H4 (cell line): Measurements from ENCODE around the gene NEURL2. TPM values are rescaled to one million over a fixed set of nuclear protein-coding genes. Genes with fewer than 3 reads are reported as not detected.
"Not testable (repeated sequence)": the region's sequence is repeated elsewhere in the genome, so short reads cannot be mapped to it uniquely, and the experiment has no call there.

ENCODE experiments used
- DNase-seq: peaks from one replicate; pipeline ENCODE4 v3.0.0-alpha.2; 2015; ENCODE audit warnings: low spot score
- total RNA-seq: library from RNA; depleted of rRNA; stranded (reverse); fragments of >200 nt; shearing (Covaris generic); gene quantifications from 2 replicates; pipeline ENCODE4 v1.2.3, GENCODE V29; 2014

Gene NEURL2
- total RNA-seq, 1 experiment from 2014 or later: 0.99 TPM

DNA sequence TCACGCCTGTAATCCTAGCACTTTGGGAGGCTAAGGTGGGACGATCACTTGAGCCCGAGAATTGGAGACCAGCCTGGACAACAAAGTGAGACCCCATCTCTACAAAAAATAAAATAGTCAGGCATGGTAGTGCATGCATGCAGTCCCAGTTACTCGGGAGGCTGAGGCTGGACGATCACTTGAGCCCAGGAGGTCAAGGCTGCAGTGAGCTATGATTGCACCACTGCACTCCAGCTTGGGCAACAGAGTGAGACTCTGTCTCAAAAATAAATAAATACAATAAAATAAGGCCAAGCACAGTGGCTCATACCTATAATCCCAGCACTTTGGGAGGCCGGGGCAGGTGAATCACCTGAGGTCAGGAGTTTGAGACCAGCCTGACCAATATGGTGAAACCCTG is 10.3 kb upstream of the NEURL2 start:
- not testable (repeated sequence) for DNase-seq

DNA sequence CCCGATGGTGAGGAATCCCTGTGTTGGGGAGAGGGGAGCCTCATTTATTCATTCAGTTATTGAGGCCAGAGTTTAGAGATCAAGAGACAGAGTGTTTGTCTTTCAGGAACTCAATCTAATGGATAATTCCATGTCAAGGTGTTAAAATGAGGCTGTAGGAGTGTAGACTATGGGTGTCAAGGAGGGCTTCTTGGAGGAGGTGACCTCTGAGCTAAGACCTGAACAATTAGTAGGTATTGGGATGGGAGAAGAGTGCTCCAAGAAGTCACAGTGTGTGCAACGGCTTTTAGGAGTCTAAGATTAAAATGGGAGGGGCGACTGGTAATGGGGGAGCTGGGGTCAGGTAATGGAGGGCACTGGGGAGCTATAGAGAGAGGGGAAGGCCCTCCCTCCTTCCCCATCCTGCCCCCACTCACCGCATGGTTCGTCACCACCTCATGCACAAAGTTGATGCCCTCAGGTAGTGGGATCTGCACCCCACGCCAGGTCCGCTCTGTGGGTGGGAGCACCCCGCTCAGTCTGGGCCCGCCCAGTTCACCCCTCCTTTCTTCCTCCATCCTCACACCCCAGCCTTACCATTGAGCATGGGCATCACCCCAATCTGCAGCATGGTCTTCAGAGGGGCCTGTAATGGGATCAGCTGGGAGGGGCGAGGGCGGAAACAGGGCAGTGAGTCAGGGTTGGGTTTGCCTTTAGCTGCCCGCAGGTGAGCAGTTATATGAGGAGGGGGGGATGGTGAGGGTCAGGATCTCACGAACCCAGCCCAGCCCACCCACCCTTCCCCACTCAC is 8.2 kb upstream of the NEURL2 start:
- no peak for DNase-seq

DNA sequence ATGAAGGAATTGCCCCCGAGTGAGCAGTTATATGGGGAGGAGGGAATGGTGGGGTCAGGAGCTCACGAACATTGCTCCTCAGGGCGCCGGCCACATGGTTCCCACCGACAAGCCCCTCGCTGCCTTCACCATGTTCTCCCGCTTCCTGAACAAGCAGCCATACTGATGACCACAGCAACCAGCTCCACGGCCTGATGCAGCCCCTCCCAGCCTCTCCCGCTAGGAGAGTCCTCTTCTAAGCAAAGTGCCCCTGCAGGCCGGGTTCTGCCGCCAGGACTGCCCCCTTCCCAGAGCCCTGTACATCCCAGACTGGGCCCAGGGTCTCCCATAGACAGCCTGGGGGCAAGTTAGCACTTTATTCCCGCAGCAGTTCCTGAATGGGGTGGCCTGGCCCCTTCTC is 7.3 kb upstream of the NEURL2 start:
- DNase-seq: no peak

DNA sequence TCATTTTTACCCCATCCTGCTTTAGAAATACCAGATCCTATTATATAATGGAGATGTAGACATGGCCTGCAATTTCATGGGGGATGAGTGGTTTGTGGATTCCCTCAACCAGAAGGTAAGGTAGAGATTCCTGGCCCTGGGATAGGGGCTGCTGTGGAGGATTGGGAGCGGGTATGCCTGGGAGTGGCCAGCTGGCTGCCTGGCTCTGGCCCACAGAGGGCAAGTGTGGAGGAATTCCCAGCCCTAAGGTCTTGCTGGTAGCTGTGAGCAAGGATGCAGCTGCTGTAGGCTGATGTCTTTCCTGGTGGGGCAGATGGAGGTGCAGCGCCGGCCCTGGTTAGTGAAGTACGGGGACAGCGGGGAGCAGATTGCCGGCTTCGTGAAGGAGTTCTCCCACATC is 6.7 kb upstream of the NEURL2 start:
- no peak for DNase-seq

DNA sequence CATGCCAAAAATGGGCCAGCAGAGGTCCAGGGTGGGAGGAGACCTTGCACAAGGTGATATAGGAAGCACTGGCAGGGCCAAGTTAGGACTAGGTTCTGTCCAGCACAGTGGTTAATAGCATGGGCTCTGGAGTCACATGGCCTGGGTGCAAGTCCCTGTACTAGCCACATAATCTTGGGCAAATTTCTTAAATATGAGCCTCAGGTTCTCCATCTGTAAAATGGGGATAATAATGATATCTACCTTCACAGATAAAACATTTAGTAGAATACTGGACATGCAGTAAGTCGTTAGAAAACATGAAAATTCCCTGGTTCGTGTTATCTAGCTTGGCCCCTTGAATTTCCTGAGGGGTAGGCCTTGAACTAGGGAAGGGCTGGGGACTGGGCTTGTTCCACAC is 6.3 kb upstream of the NEURL2 start:
- DNase-seq: no peak

DNA sequence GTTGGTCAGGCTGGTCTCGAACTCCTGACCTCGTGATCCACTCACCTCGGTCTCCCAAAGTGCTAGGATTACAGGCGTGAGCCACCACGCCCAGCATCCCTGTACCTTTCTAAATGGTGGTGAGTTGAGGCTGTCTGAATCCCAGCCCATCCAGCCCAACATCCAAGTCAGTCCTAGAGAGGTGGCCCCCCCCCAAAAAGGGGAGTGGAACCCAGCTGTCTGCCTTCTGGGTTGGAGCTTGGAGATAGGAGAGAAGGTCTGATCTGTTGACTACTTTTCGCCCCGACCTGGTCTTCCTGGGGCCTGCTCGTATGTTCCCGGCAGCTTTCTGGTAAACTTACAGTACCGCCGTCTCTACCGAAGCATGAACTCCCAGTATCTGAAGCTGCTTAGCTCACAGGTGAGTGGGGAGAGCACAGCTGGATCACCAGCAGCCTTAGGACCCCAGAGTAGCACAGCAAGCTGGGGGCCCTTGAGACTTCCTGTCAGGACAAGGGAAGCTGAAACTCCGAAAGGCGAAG is 5.7 kb upstream of the NEURL2 start:
- DNase-seq: no peak

DNA sequence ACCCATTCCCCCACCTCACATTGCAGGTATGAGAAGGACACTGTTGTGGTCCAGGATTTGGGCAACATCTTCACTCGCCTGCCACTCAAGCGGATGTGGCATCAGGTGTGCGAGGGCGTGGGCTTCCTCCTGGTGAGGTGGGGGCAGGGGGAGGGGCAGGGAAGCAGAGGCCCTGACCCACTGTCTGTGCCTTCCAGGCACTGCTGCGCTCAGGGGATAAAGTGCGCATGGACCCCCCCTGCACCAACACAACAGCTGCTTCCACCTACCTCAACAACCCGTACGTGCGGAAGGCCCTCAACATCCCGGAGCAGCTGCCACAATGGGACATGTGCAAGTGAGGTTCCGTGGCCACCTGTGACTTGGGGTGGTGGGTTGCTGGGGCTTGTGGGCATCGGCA is 3.8 kb upstream of the NEURL2 start:
- no peak for DNase-seq

DNA sequence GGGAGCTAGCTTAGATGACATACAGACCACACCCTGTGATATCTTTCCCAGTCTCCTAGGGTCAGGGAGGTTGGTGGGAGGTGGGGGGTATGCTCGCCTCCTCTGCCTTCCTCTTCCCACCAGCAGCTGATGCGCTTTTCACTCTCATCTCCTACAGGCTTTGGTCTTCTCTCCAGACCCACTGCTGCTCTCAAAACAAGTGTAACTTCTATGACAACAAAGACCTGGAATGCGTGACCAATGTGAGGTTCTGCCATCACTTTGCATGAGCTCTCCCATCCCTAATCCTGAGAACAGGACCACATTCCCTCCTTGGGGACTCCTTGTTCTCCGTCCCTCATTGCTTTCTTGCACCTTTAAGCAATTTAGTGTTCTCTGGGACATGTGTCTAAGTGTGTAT is 2.8 kb upstream of the NEURL2 start:
- DNase-seq: no peak

DNA sequence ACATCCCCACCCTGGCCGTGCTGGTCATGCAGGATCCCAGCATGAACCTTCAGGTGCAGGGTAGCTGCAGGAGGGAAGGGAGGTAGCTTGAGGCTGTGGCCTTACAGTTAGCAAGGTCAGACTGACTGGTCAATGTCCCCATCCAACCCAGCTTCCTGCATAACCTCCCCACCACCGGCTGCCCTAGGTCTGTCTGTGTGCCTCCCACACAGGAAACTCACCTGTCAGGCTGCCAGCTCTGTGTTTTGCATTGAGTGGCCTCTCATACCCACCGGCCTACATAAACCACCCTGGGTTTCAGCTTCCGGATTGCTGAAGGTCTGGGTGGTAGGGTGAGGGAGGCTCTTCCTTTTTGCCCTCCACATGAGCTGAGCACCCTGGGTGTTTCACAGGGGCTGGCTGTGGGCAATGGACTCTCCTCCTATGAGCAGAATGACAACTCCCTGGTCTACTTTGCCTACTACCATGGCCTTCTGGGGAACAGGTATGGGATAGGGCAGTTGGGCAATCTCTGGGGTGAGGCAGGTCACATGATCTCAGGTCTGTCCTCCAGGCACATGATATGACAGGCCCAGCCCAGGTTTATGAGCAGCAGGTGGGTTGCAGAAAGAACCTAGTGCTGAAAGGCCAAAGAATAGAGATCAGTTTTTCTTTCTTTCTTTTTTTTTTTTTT is 2.0 kb upstream of the NEURL2 start:
- no peak for DNase-seq

DNA sequence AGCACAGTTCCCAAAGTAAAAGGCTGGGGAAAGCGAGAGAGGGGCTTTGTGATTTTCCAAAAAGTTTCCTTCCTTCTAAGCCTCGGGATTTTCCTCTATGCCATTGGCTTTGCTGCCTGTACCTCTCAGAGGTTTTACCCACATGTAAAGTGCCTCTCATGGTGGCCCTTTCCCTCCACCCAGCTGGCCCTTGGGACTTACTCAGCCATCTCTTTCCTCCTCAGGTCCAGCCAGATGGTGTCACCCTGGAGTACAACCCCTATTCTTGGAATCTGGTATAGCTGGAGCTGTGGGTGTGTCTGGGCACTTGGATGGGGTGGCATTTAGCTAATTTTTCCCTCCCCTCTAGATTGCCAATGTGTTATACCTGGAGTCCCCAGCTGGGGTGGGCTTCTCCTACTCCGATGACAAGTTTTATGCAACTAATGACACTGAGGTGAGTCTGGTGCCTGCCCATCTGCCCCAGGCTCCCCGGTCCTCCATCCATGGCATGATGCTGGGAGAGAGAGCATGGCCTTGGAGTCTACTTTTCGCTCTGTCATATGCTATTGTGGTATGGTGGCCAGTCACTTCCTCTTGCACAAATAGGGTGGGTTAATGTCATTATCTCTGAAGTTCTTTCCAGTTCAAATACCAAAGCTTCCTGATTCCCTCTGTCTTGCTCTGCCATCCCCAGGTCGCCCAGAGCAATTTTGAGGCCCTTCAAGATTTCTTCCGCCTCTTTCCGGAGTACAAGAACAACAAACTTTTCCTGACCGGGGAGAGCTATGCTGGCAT is 1.2 kb upstream of the NEURL2 start:
- no peak for DNase-seq

DNA sequence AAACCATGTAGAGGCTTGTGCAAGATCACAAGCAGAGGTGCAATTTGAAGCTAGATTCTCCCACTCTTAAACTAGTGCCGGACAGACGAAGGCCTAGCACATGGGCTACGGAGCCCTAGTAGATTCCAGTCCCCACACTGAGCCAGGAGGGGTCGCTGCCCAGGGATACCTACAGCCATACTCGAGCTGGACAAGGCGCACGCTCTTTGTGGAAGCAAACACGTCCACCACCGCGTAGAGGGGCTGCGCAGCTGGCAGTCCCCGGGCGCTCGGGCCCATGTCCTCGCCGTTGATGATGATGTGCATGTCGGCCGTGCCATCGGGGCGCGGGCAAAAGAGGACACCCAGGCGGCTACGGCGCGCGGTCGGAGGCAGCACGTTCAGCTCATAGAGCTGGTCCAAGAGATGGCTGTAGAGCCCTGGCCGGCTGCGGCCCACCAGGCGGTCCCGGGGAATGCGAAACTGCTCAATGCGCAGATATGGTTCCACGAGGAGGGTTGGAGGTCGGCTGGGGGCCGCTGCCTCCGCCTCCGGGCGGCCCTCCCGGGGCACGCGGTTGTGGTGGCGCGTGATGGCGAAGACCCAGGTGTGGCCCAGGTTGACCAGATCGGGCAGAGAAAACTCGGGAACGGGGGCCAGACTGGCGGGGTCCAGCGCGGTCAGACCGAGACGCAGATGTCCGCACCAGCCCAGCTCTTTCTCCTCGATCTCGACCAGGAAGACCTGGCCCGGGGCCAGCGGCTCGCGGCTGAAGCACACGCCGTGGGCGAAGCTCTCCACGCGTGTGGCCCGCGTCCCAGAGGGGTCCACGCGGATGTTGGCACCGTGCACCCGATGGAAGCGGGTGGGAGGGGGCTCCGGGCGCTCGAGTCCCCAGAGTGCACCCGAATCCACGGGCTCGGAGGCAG is 677 bp downstream of the NEURL2 start:
- no peak for DNase-seq

DNA sequence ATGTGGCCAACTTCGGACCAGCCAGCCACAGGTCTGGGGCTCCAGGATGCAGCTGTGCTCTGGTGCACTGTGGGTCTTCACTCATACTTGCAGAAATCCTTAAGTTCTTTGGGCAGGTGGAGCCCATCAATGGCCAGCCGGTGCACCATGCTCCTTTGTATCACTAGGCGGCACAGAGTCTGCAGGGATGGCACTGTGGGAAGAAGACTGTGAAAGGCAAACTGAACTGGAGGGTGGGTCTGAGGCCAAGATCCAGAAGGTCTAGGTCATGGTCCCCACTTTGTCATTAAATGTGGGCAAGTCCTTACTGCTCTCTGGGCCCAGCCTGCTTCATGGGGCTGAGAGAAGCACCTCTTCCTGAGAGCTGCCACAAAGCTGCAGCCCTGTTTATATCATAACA is 2.3 kb downstream of the NEURL2 start:
- DNase-seq: no peak

DNA sequence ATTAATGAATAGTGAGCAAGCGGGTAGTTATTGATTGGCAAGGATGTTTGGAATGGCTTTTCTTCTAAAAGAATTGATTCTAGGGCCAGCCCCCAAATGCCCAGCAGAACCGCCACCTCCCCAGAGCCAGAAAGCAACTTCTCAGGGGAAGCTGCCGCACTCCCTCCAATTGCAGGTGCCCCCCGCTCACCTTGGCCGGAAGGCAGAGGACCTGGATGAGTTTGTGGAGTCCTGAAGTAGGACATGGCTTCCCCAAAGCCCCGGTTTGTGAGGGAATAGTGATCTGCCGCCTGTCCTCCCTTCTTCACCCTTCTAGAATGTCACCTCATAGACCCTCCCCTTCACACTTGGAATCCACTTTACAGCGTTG is 3.7 kb downstream of the NEURL2 start, which contains the start of gene SPATA25:
SPATA25 (minus strand) TSS at position 277 of the 370 bp plus-strand sequence; CDS start at position 245, 32 bp downstream.
- DNase-seq: no peak

DNA sequence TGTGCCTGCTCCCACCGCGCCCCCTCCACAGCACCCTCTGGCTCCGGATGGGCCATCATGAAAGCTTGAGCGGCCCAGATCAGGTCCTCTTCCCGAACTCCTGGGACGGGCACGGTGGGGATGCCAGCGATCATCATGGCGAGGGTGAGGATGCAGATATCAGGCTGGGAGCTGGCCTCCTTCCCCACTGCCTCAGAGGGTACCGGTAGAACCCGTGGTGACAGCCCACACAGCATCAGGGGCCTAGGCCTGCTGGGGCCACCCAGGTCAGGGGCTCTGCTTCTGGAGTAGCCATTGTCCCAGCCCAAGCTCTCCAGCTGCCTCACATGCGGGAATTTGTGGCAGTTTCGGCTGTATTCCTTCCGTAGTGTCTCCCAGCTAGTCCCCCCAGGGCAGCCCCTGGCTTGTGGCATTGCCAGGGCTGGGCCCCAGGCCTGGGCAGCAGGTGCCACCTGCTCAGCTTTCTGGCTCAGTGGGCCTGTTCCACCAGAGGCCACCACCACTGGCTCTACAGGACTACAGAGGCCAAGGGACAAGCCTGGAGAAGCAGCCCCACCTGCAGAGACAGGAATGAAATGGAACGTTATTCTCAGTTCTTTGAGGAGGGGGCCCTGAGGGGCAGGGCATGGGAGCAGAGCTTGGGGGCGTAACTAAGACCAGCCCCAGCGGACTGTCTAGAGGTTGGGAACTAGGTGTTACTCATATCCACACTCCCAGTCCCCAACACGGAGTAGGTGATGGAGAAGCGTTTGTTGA is 4.2 kb downstream of the NEURL2 start:
- no peak for DNase-seq

DNA sequence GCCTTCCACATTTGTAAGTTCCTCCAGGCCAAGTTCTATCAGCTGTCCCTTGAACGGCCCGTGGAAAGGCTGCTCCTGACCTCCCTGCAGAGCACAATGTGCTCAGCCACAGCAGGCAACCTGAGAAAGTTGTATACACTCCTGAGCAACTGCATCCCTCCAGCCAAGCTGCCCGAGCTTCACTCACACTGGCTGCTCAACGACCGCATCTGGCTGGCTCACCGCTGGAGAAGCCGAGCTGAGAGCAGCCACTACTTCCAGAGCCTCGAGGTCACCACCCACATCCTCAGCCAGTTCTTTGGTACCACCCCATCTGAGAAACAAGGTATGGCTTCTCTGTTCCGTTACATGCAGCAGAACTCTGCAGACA is 7.9 kb downstream of the NEURL2 start:
- DNase-seq: no peak

DNA sequence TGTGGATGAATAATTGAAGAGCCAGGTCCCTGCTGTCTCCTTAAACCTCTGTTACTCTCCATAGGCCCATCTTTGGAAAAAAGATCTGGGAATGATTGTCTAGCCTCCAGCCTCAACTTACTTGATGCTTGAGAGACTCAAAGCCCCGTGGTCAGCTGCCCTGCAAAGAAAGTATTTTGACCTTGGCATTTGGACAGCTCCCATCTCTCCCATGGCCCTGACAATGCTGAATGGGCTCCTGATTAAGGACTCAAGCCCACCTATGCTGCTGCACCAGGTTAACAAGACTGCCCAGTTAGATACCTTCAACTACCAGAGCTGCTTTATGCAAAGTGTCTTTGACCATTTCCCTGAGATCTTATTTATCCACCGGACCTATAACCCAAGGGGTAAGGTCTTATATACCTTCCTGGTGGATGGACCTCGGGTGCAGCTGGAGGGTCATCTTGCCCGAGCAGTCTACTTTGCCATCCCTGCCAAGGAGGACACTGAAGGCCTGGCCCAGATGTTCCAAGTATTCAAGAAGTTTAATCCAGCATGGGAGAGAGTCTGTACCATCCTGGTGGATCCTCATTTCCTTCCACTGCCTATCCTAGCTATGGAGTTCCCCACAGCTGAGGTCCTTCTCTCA is 8.4 kb downstream of the NEURL2 start:
- no peak for DNase-seq

DNA sequence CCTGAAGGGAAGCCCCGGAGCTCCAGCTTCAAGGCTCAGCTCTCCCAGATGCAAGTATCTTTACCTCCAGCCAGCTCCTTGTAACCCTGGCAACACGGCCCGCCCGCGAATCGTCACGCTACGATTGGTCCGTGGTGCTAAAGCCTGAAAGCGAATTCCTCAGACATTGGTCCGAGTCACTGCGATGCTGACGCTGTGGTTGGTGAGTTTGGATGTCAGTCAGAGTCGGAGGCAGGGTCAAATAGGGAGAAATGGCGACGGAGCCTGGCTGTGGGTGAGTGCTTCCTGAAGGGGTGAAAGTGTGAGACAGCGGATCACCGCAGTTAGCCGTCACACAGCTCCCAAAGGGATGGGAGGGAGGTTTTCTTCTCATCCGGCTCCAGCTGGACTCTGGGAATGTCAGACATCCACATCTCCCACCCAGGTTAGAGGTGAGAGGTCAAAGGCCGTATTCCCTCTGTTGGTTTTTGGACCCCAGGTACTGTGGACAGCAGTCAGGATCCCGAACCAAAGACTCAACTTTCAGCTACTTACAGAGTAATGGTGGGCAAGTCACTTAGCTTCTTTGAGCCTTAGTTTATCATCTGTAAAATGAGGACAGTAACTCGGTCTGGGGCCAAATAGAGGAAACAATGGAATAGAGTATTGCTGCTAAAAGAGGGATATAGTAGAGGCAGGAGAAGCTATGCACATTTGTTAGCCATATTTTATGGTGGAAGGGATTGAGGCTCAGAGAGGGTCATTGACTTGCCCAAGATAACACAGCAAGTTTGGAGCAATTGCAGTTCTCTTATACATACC is 9.8 kb downstream of the NEURL2 start, which contains the start of gene ZSWIM1:
ZSWIM1 (plus strand) TSS at position 240 of the 801 bp plus-strand sequence. CDS start 1,366 bp downstream, outside the sequence.
- DNase-seq: peak; percentile 99

DNA sequence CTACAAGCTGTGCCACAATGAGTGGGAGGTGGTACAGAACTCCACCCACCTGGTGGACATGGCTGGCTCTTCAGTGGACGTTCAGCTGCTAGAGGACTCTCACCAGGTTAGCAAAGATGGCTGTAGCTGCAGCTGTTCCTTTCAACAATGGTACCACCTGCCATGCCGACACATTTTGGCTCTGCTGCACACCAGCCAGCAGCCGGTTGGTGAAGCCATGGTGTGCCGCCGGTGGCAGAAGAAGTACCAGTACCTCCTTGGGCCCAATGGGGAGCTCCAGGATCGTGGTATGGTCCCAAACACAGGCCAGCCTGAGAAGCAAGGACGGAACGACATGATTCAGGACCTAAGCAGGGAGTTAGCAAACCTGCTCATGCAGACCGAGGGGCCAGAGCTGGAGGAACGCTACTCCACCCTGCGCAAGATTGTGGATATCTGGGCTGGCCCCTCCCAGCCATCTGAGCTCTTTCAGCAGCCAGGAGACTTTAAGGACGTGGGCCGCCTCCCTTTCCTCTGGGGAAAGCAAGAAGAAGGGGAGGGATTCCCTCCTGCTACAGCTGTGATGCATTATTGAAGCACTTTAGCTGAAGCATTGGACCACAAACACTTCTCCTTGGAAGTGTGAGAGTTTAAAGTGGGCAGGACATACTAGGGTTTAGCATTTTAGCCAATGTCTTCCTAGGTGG is 12.8 kb downstream of the NEURL2 start:
- no peak for DNase-seq

DNA sequence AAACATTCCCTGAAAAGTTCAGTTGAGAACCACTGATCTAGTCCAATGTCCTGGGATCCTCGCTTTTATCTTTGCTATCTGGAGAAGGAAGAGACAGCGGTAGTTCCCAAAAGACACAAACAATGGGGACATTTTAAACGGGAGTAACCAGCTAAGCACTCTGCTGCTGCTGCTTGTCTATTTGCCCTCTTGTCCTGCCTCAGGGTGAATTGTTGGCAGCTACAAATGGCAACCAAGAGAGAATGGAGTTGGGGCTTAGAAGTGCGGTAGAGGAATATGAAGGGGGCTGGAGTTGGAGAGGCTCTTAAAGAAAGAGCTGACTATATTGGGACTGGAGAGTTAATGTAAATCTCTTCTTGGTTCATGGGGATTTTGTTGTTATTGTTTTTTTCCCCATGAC is 16.4 kb downstream of the NEURL2 start:
- DNase-seq: no peak
